Activated CD4-positive, alpha-beta memory T cell treated with anti-CD3 and anti-CD28 coated beads, Interleukin-2, amount 10 ng/mL, durations not matched to agents 7 days and 5 days (primary cell): ENCODE data around the gene PLEK. TPM values are rescaled to one million over a fixed set of nuclear protein-coding genes. Genes with fewer than 3 reads are reported as not detected.
"Not testable (repeated sequence)": the region's sequence is repeated elsewhere in the genome, so short reads cannot be mapped to it uniquely, and the experiment has no call there.

Experiments used
- CTCF ChIA-PET: fragments of 350-600 bp; sonication (Branson Sonifier 250); formaldehyde crosslinking; loops from one replicate; lab custom pipeline; 2021; ENCODE audit warnings: antibody characterized with exemption, inconsistent platforms; lab: Charles Lee
- POLR2A ChIA-PET: fragments of 350-600 bp; sonication (Branson Sonifier 250); formaldehyde crosslinking; loops from one replicate; lab custom pipeline; 2021; ENCODE audit warnings: antibody characterized with exemption; lab: Charles Lee
- DNase-seq: peaks from one replicate; pipeline ENCODE4 v3.0.0-alpha.2; 2020
- H3K27ac Mint-ChIP-seq: one replicate; pipeline ENCODE4 v1.8.0; 2021; ENCODE audit warnings: mild to moderate bottlenecking, mixed read lengths
- H3K27me3 Mint-ChIP-seq: one replicate; pipeline ENCODE4 v1.8.0; 2021; ENCODE audit warnings: mixed read lengths
- H3K36me3 Mint-ChIP-seq: one replicate; pipeline ENCODE4 v1.8.0; 2021; ENCODE audit warnings: low read depth, mixed read lengths
- H3K4me1 Mint-ChIP-seq: one replicate; pipeline ENCODE4 v1.8.0; 2021; ENCODE audit warnings: mixed read lengths
- H3K4me3 Mint-ChIP-seq: one replicate; pipeline ENCODE4 v1.8.0; 2021; ENCODE audit warnings: mild to moderate bottlenecking, mixed read lengths
- H3K9me3 Mint-ChIP-seq: one replicate; pipeline ENCODE4 v1.8.0; 2021; ENCODE audit warnings: mixed read lengths
- total RNA-seq, 2 experiments: library from RNA; stranded (reverse); gene quantifications; one replicate each; pipeline ENCODE4 v1.2.3, GENCODE V29; 2021

Gene PLEK
- total RNA-seq, 2 experiments from 2014 or later, result 9.5 to 10.9 TPM

DNA sequence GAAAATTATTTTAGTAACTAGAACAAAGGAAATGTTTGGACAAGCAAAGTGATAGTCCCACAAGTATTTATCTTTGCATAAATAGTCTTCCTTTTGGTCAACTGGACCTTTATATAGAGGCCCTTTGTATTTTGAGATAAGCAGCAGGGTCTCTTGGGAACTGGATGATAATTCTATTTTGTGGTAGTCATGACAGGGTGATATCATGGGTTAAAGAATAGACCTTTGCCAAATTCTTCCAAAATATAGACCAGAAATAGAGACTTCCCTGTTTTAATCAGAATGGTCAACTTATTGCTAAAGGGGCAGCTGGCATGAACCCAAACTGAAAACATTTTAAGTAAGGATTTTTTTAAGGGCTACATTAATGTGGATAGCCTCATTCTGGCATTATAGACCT is 10.5 kb downstream of the PLEK start:
- ChIA-PET POLR2A (no interaction called here), CTCF (no interaction called here)
- Mint-ChIP-seq H3K27ac (no peak overlapping the region), H3K4me1 (peaks cover 50% of the 10 kb centered on the region), H3K9me3 (no peaks in the 10 kb centered on the region), H3K36me3 (peaks cover 15% of the 10 kb centered on the region), H3K27me3 (peaks cover 8% of the 10 kb centered on the region), H3K4me3 (no peak overlapping the region)
- no peak for DNase-seq

GRCh38 chr2:68377137-68377780 is 12.2 kb downstream of the PLEK start:
- ChIA-PET CTCF (no interaction called here), POLR2A (no interaction called here)
- Mint-ChIP-seq H3K27me3 (peaks cover 8% of the 10 kb centered on the region), H3K27ac (no peak overlapping the region), H3K9me3 (no peaks in the 10 kb centered on the region), H3K4me3 (no peak overlapping the region), H3K4me1 (peaks cover 45% of the 10 kb centered on the region), H3K36me3 (peaks cover 20% of the 10 kb centered on the region)
- DNase-seq, result no peak

- POLR2A ChIA-PET, result interaction anchor here (1.1 to 1.7 kb wide), 3 partner anchors 10 to 25 kb away, joined by 3 to 5 read pairs (median 4); no protein-coding TSS in a partner anchor
- not testable (repeated sequence) for H3K4me3 Mint-ChIP-seq, H3K27me3 Mint-ChIP-seq, H3K9me3 Mint-ChIP-seq, DNase-seq
- peaks cover 28% of the 10 kb centered on the region for H3K36me3 Mint-ChIP-seq
- H3K27ac Mint-ChIP-seq, result peak overlapping the region; percentile 40
- peaks cover 40% of the 10 kb centered on the region for H3K4me1 Mint-ChIP-seq
- CTCF ChIA-PET, result interaction anchor here (0.7 to 1.4 kb wide), 3 partner anchors 63 to 505 kb away, joined by 3 to 5 read pairs (median 3); no protein-coding TSS in a partner anchor
Measured at GRCh38 chr2:68378779-68379178, 13.7 kb downstream of the PLEK start.

- Mint-ChIP-seq H3K27ac (peak overlapping the region; percentile 75), H3K4me1 (peaks cover 40% of the 10 kb centered on the region), H3K4me3 (no peak overlapping the region), H3K9me3 (no peaks in the 10 kb centered on the region), H3K27me3 (peaks cover 8% of the 10 kb centered on the region), H3K36me3 (peaks cover 28% of the 10 kb centered on the region)
- POLR2A ChIA-PET, result interaction anchor here (1.1 to 1.7 kb wide), 3 partner anchors 9 to 24 kb away, joined by 3 to 5 read pairs (median 4); no protein-coding TSS in a partner anchor
- CTCF ChIA-PET, result interaction anchor here (0.7 to 1.4 kb wide), 3 partner anchors 62 to 504 kb away, joined by 3 to 5 read pairs (median 3); no protein-coding TSS in a partner anchor
- DNase-seq, result peak; percentile 35
Measured at GRCh38 chr2:68379184-68379708, 14.2 kb downstream of the PLEK start.

GRCh38 chr2:68383778-68384177 is 18.7 kb downstream of the PLEK start:
- Mint-ChIP-seq H3K27ac (no peak overlapping the region), H3K9me3 (no peaks in the 10 kb centered on the region), H3K27me3 (no peaks in the 10 kb centered on the region), H3K36me3 (peaks cover 29% of the 10 kb centered on the region), H3K4me3 (no peak overlapping the region), H3K4me1 (peaks cover 53% of the 10 kb centered on the region)
- ChIA-PET CTCF (no interaction called here), POLR2A (interaction anchor here (1.0 kb wide), 1 partner anchor 19 kb away, joined by 3 read pairs; the partner anchor contains the start of gene PLEK)
- no peak for DNase-seq

DNA sequence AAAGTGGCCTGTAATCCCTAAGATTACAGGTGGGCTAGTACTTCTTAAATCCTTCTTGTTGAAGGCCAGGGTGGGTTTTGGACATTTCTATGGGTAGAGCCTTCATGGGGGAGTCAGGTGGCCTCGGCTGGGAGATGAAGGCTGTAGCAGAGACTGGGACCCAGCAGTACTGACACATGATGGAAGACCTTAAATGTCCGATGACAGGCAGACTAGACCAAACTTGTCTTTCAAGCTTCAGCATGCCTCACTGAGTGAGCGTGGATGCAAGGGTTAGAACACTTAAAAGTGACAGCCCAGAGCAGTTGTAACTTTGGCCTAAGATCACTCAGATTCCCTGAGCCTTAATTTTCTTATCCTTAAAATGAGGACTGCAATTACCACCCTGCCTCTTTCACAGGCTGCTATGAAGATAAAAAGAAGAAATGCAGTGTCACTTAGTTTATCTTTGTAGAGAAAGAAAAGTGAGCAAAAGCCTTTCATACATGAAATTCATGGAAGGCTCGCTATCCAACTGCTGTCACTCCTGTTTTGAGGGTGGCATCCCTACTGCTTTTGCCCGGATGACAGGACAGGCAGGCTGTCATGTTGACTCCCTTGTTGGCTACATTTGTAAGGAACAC is 19.5 kb downstream of the PLEK start:
- CTCF ChIA-PET, result no interaction called here
- no peak overlapping the region for H3K27ac Mint-ChIP-seq
- H3K4me1 Mint-ChIP-seq, result peaks cover 54% of the 10 kb centered on the region
- no peak overlapping the region for H3K4me3 Mint-ChIP-seq
- no peaks in the 10 kb centered on the region for H3K9me3 Mint-ChIP-seq
- POLR2A ChIA-PET, result no interaction called here
- H3K27me3 Mint-ChIP-seq, result peaks cover 3% of the 10 kb centered on the region
- DNase-seq, result no peak
- peaks cover 33% of the 10 kb centered on the region for H3K36me3 Mint-ChIP-seq

DNA sequence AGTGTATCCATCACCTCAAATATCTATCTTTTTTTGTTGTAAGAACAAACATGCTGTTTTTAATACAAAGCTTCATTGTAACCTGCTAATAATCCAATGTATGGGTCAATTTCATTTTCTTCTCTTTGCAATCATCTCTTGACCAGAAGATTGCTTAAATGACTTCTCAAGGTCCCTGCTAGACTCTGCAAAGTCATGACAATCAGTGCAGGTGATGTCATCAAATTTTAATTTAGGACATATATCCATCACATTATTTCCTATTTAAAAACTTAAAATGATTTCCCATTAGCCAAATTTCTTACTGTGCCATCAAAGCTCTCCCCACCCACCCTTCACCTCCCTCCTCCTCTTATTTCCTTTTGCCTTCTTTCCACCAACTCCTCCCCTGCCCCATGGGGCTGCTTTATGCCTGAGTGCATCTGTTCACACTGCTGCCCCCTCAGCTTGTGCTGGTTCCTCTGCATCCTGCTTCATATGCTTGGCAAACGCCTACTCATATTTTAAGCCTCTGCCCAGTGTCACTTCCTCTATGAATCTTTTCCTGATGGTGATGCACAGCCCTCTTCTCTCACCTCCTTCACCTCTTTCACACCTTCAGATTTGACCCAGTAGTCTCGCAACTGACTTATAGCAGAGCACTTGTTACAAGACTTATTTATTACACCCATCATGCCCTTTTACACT is 20.3 kb downstream of the PLEK start:
- CTCF ChIA-PET, result no interaction called here
- POLR2A ChIA-PET, result no interaction called here
- H3K27ac Mint-ChIP-seq, result peak overlapping the region; percentile 36

GRCh38 chr2:68385907-68386287 is 20.8 kb downstream of the PLEK start:
- H3K4me3 Mint-ChIP-seq, result no peak overlapping the region
- no peak for DNase-seq
- no peaks in the 10 kb centered on the region for H3K9me3 Mint-ChIP-seq
- peak overlapping the region; percentile 36 for H3K27ac Mint-ChIP-seq
- POLR2A ChIA-PET, result no interaction called here
- peaks cover 41% of the 10 kb centered on the region for H3K4me1 Mint-ChIP-seq
- peaks cover 3% of the 10 kb centered on the region for H3K27me3 Mint-ChIP-seq
- CTCF ChIA-PET, result interaction anchor here (1.0 kb wide), 1 partner anchor 56 kb away, joined by 3 read pairs; no protein-coding TSS in a partner anchor
- H3K36me3 Mint-ChIP-seq, result peaks cover 22% of the 10 kb centered on the region

More for the DNA sequence above, 20.3 kb downstream of the PLEK start:
- Mint-ChIP-seq H3K4me1 (peaks cover 47% of the 10 kb centered on the region), H3K4me3 (no peak overlapping the region), H3K36me3 (peaks cover 27% of the 10 kb centered on the region), H3K9me3 (no peaks in the 10 kb centered on the region), H3K27me3 (peaks cover 3% of the 10 kb centered on the region)
- DNase-seq, result peak; percentile 32

- H3K27me3 Mint-ChIP-seq, result peaks cover 3% of the 10 kb centered on the region
- ChIA-PET CTCF (interaction anchor here (1.0 kb wide), 1 partner anchor 55 kb away, joined by 3 read pairs; no protein-coding TSS in a partner anchor), POLR2A (no interaction called here)
- no peak overlapping the region for H3K27ac Mint-ChIP-seq
- H3K4me1 Mint-ChIP-seq, result peaks cover 40% of the 10 kb centered on the region
- H3K9me3 Mint-ChIP-seq, result no peaks in the 10 kb centered on the region
- H3K4me3 Mint-ChIP-seq, result no peak overlapping the region
- DNase-seq, result no peak
- peaks cover 20% of the 10 kb centered on the region for H3K36me3 Mint-ChIP-seq
Measured at GRCh38 chr2:68386365-68386764, 21.3 kb downstream of the PLEK start.

DNA sequence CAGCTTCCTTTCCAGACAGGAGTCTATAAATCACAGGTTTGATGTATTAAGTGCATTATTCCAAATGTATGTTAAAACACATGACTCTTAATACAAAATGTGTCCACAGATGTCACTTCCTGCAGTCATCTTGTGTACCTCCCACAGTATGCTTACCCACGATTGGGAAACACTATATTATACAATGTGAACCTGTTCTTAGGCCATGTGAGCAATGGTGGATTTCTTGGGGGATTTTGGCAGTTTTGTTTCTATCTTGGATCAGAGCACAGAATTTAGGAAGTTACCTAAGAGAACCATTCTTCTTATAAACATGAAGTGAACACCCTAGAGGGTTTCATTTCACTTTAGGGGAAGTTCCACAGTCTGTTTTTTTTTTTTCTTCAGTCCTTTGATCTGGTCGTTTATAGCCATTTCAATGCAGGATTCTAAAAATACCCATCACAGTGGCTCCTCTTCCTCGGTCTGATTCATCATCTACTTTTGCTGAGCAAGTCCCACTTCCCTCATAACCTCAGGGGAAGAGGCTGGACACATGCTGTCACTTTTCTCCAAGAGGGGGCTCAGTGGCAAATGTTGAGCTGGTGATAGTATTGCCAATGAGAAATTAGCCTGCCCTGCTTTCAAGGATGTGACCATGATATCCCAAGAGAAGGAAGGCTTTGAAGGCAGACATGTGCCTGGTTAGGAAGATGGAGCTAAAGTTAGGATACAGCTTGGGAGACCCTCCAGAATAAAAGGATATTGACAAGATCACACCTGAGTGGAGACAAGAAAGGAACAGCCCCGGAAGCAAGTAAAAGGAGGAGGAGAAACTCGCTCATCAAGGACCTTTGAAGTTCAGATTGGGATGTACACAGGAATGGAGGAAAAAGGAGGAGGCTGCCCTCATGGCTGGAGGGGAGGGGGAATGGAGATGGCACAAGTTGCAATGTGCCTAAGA is 22.6 kb downstream of the PLEK start:
- Mint-ChIP-seq H3K36me3 (peaks cover 18% of the 10 kb centered on the region), H3K4me3 (no peak overlapping the region), H3K9me3 (no peaks in the 10 kb centered on the region), H3K27ac (peak overlapping the region; percentile 48), H3K27me3 (peaks cover 6% of the 10 kb centered on the region), H3K4me1 (peaks cover 40% of the 10 kb centered on the region)
- no peak for DNase-seq
- POLR2A ChIA-PET, result interaction anchor here (1.2 to 2.1 kb wide), 2 partner anchors 53 to 80 kb away, joined by 3 to 6 read pairs; partner anchors contain the start of genes APLF and FBXO48
- CTCF ChIA-PET, result interaction anchor here (0.6 to 1.8 kb wide), 3 partner anchors 45 to 527 kb away, joined by 3 to 10 read pairs (median 3); no protein-coding TSS in a partner anchor

DNA sequence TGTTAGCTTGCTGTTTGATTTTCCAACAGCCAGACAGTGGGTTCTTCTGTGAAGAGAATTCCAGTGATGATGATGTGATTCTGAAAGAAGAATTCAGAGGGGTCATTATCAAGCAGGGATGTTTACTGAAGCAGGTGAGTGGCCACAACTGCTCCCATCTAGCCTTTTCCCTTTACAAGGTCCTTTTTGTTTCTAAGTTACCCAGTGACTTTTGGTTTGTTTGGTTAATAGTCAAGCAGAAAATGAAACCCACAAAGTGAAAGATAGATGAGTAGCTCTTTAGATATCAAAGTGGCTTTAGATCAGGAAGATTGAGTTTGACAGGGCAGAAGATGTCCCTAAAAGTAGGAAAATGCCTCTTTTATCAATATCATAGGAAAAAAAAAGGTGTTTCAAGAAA is 23.3 kb downstream of the PLEK start:
- no peak for DNase-seq
- H3K4me1 Mint-ChIP-seq, result peaks cover 40% of the 10 kb centered on the region
- POLR2A ChIA-PET, result interaction anchor here (0.7 to 2.1 kb wide), 4 partner anchors 9 to 80 kb away, joined by 3 to 6 read pairs (median 4); partner anchors contain the start of genes APLF and FBXO48
- CTCF ChIA-PET, result interaction anchor here (0.6 to 1.8 kb wide), 3 partner anchors 44 to 528 kb away, joined by 3 to 10 read pairs (median 3); no protein-coding TSS in a partner anchor
- H3K9me3 Mint-ChIP-seq, result no peaks in the 10 kb centered on the region
- peaks cover 6% of the 10 kb centered on the region for H3K27me3 Mint-ChIP-seq
- peaks cover 14% of the 10 kb centered on the region for H3K36me3 Mint-ChIP-seq
- peak overlapping the region; percentile 48 for H3K27ac Mint-ChIP-seq
- H3K4me3 Mint-ChIP-seq, result no peak overlapping the region
